GM23338 (cell line): ENCODE measurements around the gene FCER1G. TPM values are rescaled to one million over a fixed set of nuclear protein-coding genes. Genes with fewer than 3 reads are reported as not detected.

ENCODE experiments used
- ATAC-seq: fragments of 200-7000 bp; cut with Tn5 transposase; 3 replicates; pipeline ENCODE4 v1.9.1; 2020
- DNase-seq: peaks from one replicate; pipeline ENCODE4 v3.0.0-alpha.2; 2015; ENCODE audit warnings: low spot score
- H2AFZ ChIP-seq: fragments of 200-600 bp; sonication (generic); 2 replicates; pipeline ENCODE4 v1.8.0; 2016; ENCODE audit warnings: antibody characterized with exemption, mild to moderate bottlenecking, moderate library complexity
- H3F3A ChIP-seq: fragments of 200-600 bp; sonication (generic); replicated peaks from 2 replicates; pipeline ENCODE4 v1.8.0; 2017; ENCODE audit warnings: antibody characterized with exemption, mixed run types, low read depth
- H3K27ac ChIP-seq: fragments of 200-600 bp; sonication (generic); 2 replicates; pipeline ENCODE4 v1.6.1; 2016; ENCODE audit warnings: low read depth
- H3K27me3 ChIP-seq: fragments of 200-600 bp; sonication (generic); 2 replicates; pipeline ENCODE4 v1.8.0; 2016; ENCODE audit warnings: mild to moderate bottlenecking, mixed run types, moderate library complexity; ENCODE audit not compliant: insufficient read depth
- H3K36me3 ChIP-seq: fragments of 200-600 bp; sonication (generic); 2 replicates; pipeline ENCODE4 v1.8.0; 2016; ENCODE audit warnings: mild to moderate bottlenecking; ENCODE audit not compliant: insufficient read depth
- H3K4me1 ChIP-seq: fragments of 200-600 bp; sonication (generic); 2 replicates; pipeline ENCODE4 v1.8.0; 2016; ENCODE audit warnings: mild to moderate bottlenecking, moderate library complexity; ENCODE audit not compliant: insufficient read depth
- H3K4me2 ChIP-seq: fragments of 200-600 bp; sonication (generic); 2 replicates; pipeline ENCODE4 v1.7.1; 2017; ENCODE audit warnings: mixed run types
- H3K4me3 ChIP-seq: fragments of 200-600 bp; sonication (generic); 2 replicates; pipeline ENCODE4 v1.6.1; 2016; ENCODE audit warnings: mixed run types
- H3K79me2 ChIP-seq: fragments of 200-600 bp; sonication (generic); replicated peaks from 2 replicates; pipeline ENCODE4 v1.8.0; 2017; ENCODE audit warnings: mild to moderate bottlenecking; ENCODE audit not compliant: insufficient read depth
- H3K9me2 ChIP-seq: fragments of 200-600 bp; sonication (generic); 2 replicates; pipeline ENCODE4 v1.8.0; 2017; ENCODE audit not compliant: insufficient read depth
- H4K20me1 ChIP-seq: fragments of 200-600 bp; sonication (generic); replicated peaks from 2 replicates; pipeline ENCODE4 v1.8.0; 2017; ENCODE audit warnings: mild to moderate bottlenecking; ENCODE audit not compliant: insufficient read depth
- H3K27ac Mint-ChIP-seq: 2 replicates; pipeline ENCODE4 v1.8.0; 2020; ENCODE audit warnings: inconsistent platforms, mild to moderate bottlenecking, moderate library complexity, mixed read lengths
- H3K27me3 Mint-ChIP-seq: 3 replicates; pipeline ENCODE4 v1.8.0; 2022; ENCODE audit warnings: low read depth, mild to moderate bottlenecking, moderate library complexity, mixed read lengths, inconsistent platforms; ENCODE audit not compliant: insufficient read depth, poor library complexity
- H3K36me3 Mint-ChIP-seq: 3 replicates; pipeline ENCODE4 v1.8.0; 2021; ENCODE audit warnings: low read depth, mild to moderate bottlenecking, inconsistent platforms, moderate library complexity, mixed read lengths
- H3K4me1 Mint-ChIP-seq: 3 replicates; pipeline ENCODE4 v1.8.0; 2020; ENCODE audit warnings: mild to moderate bottlenecking, inconsistent platforms, mixed read lengths
- H3K4me3 Mint-ChIP-seq: 3 replicates; pipeline ENCODE4 v1.8.0; 2021; ENCODE audit warnings: moderate library complexity, mild to moderate bottlenecking, inconsistent platforms, mixed read lengths
- H3K9me3 Mint-ChIP-seq: 3 replicates; pipeline ENCODE4 v1.8.0; 2020; ENCODE audit warnings: moderate library complexity, mild to moderate bottlenecking, inconsistent platforms, mixed read lengths
- CREB1 ChIP-seq: fragments of 250-450 bp; sonication (Bioruptor Pico); IDR thresholded peaks from 2 replicates; pipeline ENCODE4 v1.5.0; 2020; ENCODE audit warnings: low read depth, mild to moderate bottlenecking, moderate library complexity
- EZH2phosphoT487 ChIP-seq: fragments of 200-600 bp; sonication (generic); IDR thresholded peaks from one replicate; pipeline ENCODE4 v1.8.1; 2018; ENCODE audit warnings: antibody characterized with exemption; ENCODE audit not compliant: unreplicated experiment
- JUNB ChIP-seq: IDR thresholded peaks from one replicate; pipeline ENCODE4 v1.6.1; 2016; ENCODE audit warnings: antibody characterized with exemption; ENCODE audit not compliant: unreplicated experiment
- NANOG ChIP-seq: IDR thresholded peaks from 2 replicates; pipeline ENCODE4 v1.6.1; 2016; ENCODE audit warnings: antibody characterized with exemption, borderline replicate concordance
- STAT1 ChIP-seq: IDR thresholded peaks from one replicate; pipeline ENCODE4 v1.6.1; 2016; ENCODE audit warnings: antibody characterized with exemption; ENCODE audit not compliant: unreplicated experiment
- ZNF114 ChIP-seq: fragments of 250-450 bp; sonication (Bioruptor Pico); IDR thresholded peaks from 2 replicates; pipeline ENCODE4 v1.5.0; 2020; ENCODE audit warnings: mild to moderate bottlenecking, moderate library complexity
- ZNF331 ChIP-seq: fragments of 250-450 bp; sonication (Bioruptor Pico); IDR thresholded peaks from 2 replicates; pipeline ENCODE4 v1.5.0; 2020; ENCODE audit warnings: low read depth, mild to moderate bottlenecking, moderate library complexity
- polyA plus RNA-seq: library from polyadenylated mRNA; unstranded; fragments of >200 nt; fragmentation: Nextera tagmentation; extraction: Ambion mirVana; gene quantifications from 2 replicates; pipeline ENCODE4 v1.2.1, GENCODE V29; 2016
- total RNA-seq: library from RNA; depleted of rRNA; stranded (reverse); fragments of >200 nt; shearing (Covaris generic); gene quantifications from 2 replicates; pipeline ENCODE4 v1.2.3, GENCODE V29; 2014
- TF ChIP-seq, protein P1 (sequence below): fragments of 250-450 bp; sonication (Bioruptor Pico); IDR thresholded peaks from 2 replicates; pipeline ENCODE4 v1.5.0; 2020; ENCODE audit warnings: mild to moderate bottlenecking, moderate library complexity
- TF ChIP-seq, protein P2 (sequence below), 2 experiments: fragments of 200-600 bp in 1 of 2; sonication (generic) in 1 of 2; conservative IDR thresholded peaks; 2 replicates each; pipeline versions ENCODE4 v1.5.1 to v1.6.1; 2016 to 2017; ENCODE audit warnings: antibody characterized with exemption in 2 of 2, low read depth in 2 of 2, mild to moderate bottlenecking in 2 of 2, moderate library complexity in 1 of 2
- TF ChIP-seq, protein P3 (sequence below): IDR thresholded peaks from one replicate; pipeline ENCODE4 v1.6.1; 2018; ENCODE audit warnings: antibody characterized with exemption; ENCODE audit not compliant: unreplicated experiment

FCER1G gene
- total and polyA plus RNA-seq, 2 experiments from 2014 or later: 1.1 TPM; not detected in 1

DNA sequence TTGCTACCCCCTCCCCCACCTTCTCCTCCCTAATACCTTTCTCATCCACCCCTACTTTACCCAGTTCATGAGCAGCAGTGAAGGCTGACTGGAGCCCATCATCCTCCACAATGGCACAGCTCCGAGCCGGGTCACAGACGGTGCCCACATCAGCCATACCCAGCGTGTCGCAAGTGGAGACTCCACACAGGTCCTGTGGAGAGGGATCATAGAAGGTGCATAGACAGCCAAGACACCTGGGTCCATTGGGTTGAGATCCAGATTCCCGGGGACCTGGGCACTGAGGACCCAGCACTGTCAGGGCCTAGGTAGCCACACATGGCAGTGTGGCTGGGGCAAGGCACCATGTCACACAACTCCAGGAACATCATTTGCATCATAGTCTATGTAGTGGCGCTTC, 19.0 kb upstream of the FCER1G start:
- Mint-ChIP-seq H3K9me3 (no peaks in the 10 kb centered on the region; the same call in 2 of the 3 replicates), H3K4me3 (no peak overlapping the region), H3K36me3 (peaks cover 11% of the 10 kb centered on the region; the same call in 2 of the 3 replicates), H3K4me1 (peaks cover 54% of the 10 kb centered on the region), H3K27me3 (peaks cover 16% of the 10 kb centered on the region), H3K27ac (no peak overlapping the region; the same call in 1 of the 2 replicates)
- no peaks in the 10 kb centered on the region for H3K27me3 ChIP-seq
- H3K9me2 ChIP-seq: no peaks in the 10 kb centered on the region
- H3K79me2 ChIP-seq: no peaks in the 10 kb centered on the region
- no peak overlapping the region for H3K4me2 ChIP-seq
- ATAC-seq: no peak
- H4K20me1 ChIP-seq: no peaks in the 10 kb centered on the region
- H2AFZ ChIP-seq: no peak overlapping the region
- peaks cover 9% of the 10 kb centered on the region; the same call in 1 of the 2 replicates for H3F3A ChIP-seq
- H3K36me3 ChIP-seq: no peaks in the 10 kb centered on the region
- H3K4me3 ChIP-seq: no peak overlapping the region
- no peak for TF ChIP-seq EZH2phosphoT487
- TF ChIP-seq NANOG: no peak
- no peak for TF ChIP-seq CREB1 (CRISPR knock-in tag)
- no peak for TF ChIP-seq JUNB
- TF ChIP-seq, protein P1, sequence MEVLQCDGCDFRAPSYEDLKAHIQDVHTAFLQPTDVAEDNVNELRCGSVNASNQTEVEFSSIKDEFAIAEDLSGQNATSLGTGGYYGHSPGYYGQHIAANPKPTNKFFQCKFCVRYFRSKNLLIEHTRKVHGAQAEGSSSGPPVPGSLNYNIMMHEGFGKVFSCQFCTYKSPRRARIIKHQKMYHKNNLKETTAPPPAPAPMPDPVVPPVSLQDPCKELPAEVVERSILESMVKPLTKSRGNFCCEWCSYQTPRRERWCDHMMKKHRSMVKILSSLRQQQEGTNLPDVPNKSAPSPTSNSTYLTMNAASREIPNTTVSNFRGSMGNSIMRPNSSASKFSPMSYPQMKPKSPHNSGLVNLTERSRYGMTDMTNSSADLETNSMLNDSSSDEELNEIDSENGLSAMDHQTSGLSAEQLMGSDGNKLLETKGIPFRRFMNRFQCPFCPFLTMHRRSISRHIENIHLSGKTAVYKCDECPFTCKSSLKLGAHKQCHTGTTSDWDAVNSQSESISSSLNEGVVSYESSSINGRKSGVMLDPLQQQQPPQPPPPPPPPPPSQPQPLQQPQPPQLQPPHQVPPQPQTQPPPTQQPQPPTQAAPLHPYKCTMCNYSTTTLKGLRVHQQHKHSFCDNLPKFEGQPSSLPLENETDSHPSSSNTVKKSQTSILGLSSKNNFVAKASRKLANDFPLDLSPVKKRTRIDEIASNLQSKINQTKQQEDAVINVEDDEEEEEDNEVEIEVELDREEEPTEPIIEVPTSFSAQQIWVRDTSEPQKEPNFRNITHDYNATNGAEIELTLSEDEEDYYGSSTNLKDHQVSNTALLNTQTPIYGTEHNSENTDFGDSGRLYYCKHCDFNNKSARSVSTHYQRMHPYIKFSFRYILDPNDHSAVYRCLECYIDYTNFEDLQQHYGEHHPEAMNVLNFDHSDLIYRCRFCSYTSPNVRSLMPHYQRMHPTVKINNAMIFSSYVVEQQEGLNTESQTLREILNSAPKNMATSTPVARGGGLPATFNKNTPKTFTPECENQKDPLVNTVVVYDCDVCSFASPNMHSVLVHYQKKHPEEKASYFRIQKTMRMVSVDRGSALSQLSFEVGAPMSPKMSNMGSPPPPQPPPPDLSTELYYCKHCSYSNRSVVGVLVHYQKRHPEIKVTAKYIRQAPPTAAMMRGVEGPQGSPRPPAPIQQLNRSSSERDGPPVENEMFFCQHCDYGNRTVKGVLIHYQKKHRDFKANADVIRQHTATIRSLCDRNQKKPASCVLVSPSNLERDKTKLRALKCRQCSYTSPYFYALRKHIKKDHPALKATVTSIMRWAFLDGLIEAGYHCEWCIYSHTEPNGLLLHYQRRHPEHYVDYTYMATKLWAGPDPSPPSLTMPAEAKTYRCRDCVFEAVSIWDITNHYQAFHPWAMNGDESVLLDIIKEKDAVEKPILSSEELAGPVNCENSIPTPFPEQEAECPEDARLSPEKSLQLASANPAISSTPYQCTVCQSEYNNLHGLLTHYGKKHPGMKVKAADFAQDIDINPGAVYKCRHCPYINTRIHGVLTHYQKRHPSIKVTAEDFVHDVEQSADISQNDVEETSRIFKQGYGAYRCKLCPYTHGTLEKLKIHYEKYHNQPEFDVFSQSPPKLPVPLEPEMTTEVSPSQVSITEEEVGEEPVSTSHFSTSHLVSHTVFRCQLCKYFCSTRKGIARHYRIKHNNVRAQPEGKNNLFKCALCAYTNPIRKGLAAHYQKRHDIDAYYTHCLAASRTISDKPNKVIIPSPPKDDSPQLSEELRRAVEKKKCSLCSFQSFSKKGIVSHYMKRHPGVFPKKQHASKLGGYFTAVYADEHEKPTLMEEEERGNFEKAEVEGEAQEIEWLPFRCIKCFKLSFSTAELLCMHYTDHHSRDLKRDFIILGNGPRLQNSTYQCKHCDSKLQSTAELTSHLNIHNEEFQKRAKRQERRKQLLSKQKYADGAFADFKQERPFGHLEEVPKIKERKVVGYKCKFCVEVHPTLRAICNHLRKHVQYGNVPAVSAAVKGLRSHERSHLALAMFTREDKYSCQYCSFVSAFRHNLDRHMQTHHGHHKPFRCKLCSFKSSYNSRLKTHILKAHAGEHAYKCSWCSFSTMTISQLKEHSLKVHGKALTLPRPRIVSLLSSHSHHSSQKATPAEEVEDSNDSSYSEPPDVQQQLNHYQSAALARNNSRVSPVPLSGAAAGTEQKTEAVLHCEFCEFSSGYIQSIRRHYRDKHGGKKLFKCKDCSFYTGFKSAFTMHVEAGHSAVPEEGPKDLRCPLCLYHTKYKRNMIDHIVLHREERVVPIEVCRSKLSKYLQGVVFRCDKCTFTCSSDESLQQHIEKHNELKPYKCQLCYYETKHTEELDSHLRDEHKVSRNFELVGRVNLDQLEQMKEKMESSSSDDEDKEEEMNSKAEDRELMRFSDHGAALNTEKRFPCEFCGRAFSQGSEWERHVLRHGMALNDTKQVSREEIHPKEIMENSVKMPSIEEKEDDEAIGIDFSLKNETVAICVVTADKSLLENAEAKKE: no peak
- no peak for TF ChIP-seq ZNF114 (CRISPR knock-in tag)
- no peak for TF ChIP-seq ZNF331 (CRISPR knock-in tag)
- TF ChIP-seq, protein P2, sequence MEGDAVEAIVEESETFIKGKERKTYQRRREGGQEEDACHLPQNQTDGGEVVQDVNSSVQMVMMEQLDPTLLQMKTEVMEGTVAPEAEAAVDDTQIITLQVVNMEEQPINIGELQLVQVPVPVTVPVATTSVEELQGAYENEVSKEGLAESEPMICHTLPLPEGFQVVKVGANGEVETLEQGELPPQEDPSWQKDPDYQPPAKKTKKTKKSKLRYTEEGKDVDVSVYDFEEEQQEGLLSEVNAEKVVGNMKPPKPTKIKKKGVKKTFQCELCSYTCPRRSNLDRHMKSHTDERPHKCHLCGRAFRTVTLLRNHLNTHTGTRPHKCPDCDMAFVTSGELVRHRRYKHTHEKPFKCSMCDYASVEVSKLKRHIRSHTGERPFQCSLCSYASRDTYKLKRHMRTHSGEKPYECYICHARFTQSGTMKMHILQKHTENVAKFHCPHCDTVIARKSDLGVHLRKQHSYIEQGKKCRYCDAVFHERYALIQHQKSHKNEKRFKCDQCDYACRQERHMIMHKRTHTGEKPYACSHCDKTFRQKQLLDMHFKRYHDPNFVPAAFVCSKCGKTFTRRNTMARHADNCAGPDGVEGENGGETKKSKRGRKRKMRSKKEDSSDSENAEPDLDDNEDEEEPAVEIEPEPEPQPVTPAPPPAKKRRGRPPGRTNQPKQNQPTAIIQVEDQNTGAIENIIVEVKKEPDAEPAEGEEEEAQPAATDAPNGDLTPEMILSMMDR (conservative IDR thresholded peaks at IDR 0.05; ENCODE audit: low read depth in 2 of 2): no peak
- TF ChIP-seq STAT1: no peak
- TF ChIP-seq, protein P3, sequence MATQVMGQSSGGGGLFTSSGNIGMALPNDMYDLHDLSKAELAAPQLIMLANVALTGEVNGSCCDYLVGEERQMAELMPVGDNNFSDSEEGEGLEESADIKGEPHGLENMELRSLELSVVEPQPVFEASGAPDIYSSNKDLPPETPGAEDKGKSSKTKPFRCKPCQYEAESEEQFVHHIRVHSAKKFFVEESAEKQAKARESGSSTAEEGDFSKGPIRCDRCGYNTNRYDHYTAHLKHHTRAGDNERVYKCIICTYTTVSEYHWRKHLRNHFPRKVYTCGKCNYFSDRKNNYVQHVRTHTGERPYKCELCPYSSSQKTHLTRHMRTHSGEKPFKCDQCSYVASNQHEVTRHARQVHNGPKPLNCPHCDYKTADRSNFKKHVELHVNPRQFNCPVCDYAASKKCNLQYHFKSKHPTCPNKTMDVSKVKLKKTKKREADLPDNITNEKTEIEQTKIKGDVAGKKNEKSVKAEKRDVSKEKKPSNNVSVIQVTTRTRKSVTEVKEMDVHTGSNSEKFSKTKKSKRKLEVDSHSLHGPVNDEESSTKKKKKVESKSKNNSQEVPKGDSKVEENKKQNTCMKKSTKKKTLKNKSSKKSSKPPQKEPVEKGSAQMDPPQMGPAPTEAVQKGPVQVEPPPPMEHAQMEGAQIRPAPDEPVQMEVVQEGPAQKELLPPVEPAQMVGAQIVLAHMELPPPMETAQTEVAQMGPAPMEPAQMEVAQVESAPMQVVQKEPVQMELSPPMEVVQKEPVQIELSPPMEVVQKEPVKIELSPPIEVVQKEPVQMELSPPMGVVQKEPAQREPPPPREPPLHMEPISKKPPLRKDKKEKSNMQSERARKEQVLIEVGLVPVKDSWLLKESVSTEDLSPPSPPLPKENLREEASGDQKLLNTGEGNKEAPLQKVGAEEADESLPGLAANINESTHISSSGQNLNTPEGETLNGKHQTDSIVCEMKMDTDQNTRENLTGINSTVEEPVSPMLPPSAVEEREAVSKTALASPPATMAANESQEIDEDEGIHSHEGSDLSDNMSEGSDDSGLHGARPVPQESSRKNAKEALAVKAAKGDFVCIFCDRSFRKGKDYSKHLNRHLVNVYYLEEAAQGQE: no peak
- no peak for DNase-seq
- H3K27ac ChIP-seq: 0 out of 2 replicates have a peak overlapping the region, but pooled peaks have one; percentile 26
- H3K4me1 ChIP-seq: peaks cover 49% of the 10 kb centered on the region
